LNCaP clone FGC (cell line): Measurements from ENCODE around the gene CHMP1A.

Experiments
- DNase-seq: peaks from one replicate; pipeline ENCODE4 v3.0.0-alpha.2; 2011; ENCODE audit warnings: low read depth
- H3K4me3 ChIP-seq: 2 replicates; pipeline ENCODE4 v1.5.1; 2011; ENCODE audit warnings: mild to moderate bottlenecking, low read depth, low read length, control low read depth
- TF ChIP-seq, protein P1 (sequence below): IDR thresholded peaks from 2 replicates; pipeline ENCODE4 v1.5.1; 2012; ENCODE audit warnings: mild to moderate bottlenecking; ENCODE audit not compliant: control insufficient read depth, insufficient read depth; ENCODE audit errors: extremely low read depth

CHMP1A gene

DNA sequence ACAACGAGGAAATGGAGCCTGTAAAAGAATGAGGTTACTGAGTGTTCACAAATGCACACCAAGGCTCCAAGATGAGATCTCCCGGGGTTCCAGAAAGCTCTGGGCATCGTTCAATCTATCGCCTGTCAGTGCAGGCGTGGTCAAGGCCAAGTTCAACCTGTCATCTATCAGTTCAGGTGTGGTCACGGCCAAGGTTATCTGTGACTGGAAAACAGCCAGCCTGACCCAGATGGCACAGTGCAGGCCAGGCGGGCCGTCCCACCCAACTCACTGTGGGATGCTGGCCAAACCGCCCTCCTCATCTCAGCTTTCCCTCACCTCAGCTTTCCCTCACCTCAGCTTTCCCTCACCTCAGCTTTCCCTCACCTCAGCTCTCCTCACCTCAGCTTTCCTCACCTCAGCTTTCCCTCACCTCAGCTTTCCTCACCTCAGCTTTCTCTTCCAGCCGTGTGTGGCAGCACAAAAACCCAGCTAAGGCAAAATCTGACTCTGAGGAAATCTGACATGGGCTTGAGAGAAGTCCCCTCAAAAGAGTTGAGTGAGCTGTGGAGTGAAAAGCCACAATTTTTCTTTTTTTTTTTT lies 2.4 kb downstream of the CHMP1A start:
- DNase-seq, result no peak
- H3K4me3 ChIP-seq, result no peak overlapping the region
- TF ChIP-seq, protein P1, sequence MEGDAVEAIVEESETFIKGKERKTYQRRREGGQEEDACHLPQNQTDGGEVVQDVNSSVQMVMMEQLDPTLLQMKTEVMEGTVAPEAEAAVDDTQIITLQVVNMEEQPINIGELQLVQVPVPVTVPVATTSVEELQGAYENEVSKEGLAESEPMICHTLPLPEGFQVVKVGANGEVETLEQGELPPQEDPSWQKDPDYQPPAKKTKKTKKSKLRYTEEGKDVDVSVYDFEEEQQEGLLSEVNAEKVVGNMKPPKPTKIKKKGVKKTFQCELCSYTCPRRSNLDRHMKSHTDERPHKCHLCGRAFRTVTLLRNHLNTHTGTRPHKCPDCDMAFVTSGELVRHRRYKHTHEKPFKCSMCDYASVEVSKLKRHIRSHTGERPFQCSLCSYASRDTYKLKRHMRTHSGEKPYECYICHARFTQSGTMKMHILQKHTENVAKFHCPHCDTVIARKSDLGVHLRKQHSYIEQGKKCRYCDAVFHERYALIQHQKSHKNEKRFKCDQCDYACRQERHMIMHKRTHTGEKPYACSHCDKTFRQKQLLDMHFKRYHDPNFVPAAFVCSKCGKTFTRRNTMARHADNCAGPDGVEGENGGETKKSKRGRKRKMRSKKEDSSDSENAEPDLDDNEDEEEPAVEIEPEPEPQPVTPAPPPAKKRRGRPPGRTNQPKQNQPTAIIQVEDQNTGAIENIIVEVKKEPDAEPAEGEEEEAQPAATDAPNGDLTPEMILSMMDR, result no peak

DNA sequence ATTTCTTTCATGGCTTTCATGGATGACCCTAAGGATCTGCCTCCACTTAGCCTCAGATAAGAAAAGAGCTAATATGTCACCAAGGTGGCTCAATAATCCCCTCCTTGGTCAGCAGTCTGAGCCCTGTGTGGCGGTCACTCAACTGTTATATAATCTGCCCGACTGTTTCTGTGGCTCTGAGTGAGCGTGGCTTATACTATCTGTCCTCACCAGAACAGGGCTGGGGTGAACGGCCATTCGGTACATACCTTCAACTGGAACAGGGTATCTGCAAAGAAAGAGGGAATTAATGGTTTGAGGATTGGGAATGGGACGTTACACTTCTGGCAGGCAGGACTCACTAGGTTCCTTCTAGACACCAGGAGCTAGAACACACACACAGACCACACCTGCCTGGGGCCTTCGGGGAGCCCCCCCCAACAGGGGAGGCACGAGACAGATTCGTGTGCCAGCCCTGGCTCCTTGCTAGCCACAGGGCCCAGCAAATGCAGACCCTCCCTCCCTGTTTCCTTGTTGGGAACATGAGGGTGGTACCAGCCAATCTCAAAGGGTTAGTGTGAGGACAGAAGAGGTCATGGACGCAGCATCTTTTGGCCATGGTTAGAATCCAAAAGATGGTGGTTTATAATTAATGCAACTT lies 3.7 kb downstream of the CHMP1A start:
- no peak for DNase-seq
- no peak overlapping the region for H3K4me3 ChIP-seq
- TF ChIP-seq, protein P1, result no peak

DNA sequence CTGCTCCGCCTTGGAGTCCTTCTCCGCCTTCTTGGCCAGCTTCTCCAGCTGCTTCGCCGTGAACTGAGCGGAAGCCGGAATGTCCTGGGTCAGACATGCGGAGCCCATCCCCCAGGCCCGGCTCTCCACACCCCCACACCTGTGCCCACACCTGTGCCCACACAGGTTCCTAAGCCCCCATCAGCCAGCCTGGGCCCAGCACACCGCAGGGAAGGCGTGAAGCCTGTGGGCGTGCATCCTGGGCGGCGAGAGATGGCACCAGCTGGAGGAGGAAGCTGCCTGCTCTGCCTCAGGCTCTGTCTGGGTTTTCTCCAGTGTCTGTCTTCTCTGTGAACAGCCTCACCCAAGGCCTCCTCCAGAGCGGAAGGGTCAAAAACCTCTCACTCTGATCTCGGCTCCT lies 5.9 kb downstream of the CHMP1A start:
- no peak for DNase-seq
- TF ChIP-seq, protein P1, result no peak
- no peak overlapping the region for H3K4me3 ChIP-seq

DNA sequence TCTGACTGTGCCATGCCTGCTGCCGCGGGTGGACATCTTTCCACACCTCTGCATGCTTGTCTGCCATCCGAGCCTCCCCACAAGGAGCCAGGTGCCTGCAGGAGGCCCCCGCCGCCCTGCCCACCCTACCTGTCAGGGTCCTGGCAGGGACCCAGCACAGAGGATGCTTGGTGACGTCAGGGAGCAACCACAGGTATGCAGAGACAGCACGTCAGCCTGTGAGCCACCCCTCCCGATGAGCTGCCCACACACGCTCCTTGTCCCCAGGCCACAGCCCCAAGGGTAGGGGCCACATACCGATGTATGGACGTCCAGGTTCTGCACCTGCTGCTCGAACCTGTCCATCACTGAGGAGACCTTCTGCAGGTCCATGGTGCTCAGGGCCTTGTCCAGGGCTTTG lies 10.6 kb downstream of the CHMP1A start:
- DNase-seq, result no peak
- no peak overlapping the region for H3K4me3 ChIP-seq
- TF ChIP-seq, protein P1, result no peak

DNA sequence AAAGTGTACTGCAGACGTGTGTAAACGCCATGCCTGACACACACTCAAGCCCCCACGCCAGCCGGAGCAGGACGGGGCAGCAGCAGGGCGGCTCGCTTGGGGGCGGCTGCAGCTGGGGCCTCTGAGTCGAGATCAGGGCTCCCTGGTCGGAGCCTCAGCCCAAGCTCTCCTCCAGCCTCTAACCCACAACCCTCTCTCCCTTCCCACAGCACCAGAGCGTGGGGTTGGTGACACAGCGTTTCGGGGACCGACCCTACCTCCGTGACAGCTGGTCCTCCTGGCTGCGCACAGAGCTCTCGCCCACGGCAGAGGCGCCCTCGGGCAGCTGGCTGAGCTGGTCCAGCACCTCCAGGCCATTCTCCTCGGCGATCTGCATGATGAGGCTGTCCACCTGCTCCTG lies 11.2 kb downstream of the CHMP1A start:
- DNase-seq, result no peak
- H3K4me3 ChIP-seq, result no peak overlapping the region
- TF ChIP-seq, protein P1, result no peak

DNA sequence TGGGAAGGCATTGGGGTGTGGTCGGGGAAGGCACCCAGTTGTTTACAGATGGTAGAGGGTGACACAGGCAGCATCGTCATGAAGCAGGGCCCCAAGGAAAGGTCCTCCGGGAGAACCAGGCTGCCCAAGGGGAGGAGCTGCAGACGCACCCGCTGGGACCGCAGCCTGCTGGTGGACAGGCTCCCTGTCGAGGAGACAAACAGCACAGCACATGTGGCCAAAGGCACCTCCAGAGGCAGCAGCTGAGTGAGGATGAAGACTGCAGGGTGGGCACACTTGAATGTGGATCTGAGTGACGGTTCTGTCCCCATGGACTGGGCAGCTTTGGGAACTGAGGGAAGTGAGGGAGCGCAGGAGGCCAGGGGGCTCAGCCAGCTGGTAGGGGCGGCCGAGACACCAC lies 12.4 kb downstream of the CHMP1A start:
- TF ChIP-seq, protein P1, result no peak
- no peak for DNase-seq
- no peak overlapping the region for H3K4me3 ChIP-seq
